PC-9 (cell line): ENCODE data around the gene PRPF38A.

Experiments
- CTCF ChIP-seq: fragments of 200-600 bp; sonication (generic); conservative IDR thresholded peaks from 2 replicates; pipeline ENCODE4 v1.6.1; 2017; ENCODE audit warnings: mixed run types, antibody characterized with exemption, mild to moderate bottlenecking, moderate library complexity
- EZH2 ChIP-seq: fragments of 200-600 bp; sonication (generic); IDR thresholded peaks from 2 replicates; pipeline ENCODE4 v1.8.0; 2017; ENCODE audit warnings: antibody characterized with exemption, low read depth

DNA sequence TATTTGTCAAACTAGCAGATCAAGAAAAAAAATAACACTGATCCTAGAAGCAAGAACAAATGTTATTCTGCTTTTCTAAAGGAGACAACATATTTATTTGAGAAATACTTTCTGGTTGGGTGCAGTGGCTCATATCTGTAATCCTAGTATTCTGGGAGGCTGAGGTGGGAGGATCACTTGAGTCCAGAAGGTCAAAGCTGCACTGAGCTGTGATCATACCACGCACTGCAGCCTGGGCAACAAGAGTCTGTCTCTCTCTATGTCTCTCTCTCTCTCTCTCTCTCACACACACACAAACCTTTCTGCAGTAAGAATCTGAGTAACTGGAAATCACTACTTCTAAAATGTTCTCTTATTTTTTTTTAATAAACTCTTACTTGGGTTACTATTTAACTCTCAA lies 31.2 kb downstream of the PRPF38A start:
- no peak for TF ChIP-seq CTCF
- no peak for TF ChIP-seq EZH2
